Measurements from ENCODE around the gene EXD3.
"Not testable (repeated sequence)": the region's sequence is repeated elsewhere in the genome, so short reads cannot be mapped to it uniquely, and the experiment has no call there.

Gene EXD3

GRCh38 chr9:137379761-137380161, 43.2 kb downstream of the EXD3 start:
- no peak for DNase-seq (ENCODE audit: low spot score)

DNA sequence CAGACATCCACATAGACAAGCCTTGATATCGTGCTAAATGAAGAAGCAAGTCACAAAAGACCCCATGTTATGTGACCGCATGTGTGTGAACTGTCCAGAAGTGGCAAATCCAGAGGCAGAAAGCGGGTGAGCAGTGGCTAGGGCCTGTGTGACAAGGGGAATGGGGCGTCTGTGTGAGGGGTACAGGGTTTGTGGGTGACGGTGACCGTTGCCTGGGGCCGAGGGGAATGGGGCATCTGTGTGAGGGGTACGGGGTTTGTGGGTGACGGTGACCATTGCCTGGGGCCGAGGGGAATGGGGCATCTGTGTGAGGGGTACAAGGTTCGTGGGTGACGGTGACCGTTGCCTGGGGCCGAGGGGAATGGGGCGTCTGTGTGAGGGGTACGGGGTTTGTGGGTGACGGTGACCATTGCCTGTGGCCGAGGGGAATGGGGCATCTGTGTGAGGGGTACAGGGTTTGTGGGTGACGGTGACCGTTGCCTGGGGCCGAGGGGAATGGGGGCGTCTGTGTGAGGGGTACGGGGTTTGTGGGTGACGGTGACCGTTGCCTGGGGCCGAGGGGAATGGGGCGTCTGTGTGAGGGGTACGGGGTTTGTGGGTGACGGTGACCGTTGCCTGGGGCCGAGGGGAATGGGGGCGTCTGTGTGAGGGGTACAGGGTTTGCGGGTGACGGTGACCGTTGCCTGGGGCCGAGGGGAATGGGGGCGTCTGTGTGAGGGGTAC, 44.1 kb downstream of the EXD3 start:
- not testable (repeated sequence) for DNase-seq (ENCODE audit: low spot score)

DNA sequence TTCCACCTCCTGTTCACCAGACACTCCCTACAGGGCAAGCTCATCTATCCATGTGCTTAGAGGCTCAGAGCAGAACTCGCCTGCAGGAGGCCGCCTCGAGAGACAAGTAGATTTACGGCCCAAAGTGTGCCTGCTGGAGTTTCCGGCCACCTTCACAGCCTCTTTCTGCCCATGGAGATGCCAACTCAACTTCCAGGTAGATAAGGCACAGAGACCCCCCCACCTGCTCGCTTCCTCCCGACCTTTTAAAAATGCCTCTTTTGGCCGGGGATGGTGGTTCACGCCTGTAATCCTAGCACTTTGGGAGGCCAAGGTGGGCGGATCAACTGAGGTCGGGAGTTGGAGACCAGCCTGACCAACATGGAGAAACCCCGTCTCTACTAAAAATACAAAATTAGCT, 46.6 kb downstream of the EXD3 start:
- DNase-seq (ENCODE audit: low spot score), result no peak

DNA sequence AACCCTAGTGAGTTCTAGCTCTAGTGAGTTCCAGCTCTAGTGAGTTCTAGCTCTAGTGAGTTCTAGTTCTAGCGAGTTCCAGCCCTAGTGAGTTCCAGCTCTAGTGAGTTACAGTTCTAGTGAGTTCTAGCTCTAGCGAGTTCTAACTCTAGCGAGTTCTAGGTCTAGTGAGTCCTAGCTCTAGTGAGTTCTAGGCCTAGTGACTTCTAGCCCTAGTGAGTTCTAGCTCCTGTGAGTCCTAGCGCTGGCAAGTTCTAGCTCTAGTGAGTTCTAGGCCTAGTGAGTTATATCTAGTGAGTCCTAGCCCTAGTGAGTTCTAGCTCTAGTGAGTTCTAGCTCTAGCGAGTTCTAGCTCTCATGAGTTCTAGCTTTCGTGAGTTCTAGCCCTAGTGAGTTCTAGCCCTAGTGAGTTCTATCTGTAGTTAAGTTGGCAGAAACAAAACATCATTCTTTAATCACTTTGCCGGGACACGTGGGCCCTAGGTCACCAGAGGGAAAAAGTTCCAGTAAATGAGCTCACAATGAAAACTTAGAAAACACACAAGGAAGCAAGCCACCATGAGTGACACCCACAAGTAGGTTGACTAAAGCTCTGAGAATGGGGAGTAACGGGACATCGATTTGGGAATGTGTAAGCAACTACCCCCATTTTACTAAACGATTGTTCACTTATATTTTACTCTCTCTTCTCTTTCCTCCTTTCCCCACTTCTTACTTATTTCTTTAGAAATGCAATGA, 47.5 kb downstream of the EXD3 start:
- DNase-seq (ENCODE audit: low spot score), result no peak

GRCh38 chr9:137374131-137374845, 48.7 kb downstream of the EXD3 start:
- no peak for DNase-seq (ENCODE audit: low spot score)

DNA sequence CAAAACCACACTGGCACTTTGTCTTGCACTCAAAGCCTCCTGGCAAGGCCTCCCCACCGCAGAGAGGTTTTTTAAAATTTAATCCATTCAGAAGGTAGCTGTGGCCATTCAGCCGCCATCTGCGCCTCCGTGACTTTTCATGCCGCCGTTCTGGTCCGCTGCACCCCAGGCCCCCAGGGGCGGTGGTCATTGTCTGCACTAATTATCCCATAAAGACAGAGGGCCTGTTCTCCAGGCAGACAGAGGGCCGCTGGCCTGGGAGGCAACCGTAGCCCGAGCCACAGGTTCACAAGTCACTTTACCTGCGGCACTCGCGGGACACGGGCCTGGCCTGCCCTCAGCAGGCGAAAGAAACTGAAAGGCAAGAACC, 49.4 kb downstream of the EXD3 start:
- DNase-seq (ENCODE audit: low spot score), result no peak

DNA sequence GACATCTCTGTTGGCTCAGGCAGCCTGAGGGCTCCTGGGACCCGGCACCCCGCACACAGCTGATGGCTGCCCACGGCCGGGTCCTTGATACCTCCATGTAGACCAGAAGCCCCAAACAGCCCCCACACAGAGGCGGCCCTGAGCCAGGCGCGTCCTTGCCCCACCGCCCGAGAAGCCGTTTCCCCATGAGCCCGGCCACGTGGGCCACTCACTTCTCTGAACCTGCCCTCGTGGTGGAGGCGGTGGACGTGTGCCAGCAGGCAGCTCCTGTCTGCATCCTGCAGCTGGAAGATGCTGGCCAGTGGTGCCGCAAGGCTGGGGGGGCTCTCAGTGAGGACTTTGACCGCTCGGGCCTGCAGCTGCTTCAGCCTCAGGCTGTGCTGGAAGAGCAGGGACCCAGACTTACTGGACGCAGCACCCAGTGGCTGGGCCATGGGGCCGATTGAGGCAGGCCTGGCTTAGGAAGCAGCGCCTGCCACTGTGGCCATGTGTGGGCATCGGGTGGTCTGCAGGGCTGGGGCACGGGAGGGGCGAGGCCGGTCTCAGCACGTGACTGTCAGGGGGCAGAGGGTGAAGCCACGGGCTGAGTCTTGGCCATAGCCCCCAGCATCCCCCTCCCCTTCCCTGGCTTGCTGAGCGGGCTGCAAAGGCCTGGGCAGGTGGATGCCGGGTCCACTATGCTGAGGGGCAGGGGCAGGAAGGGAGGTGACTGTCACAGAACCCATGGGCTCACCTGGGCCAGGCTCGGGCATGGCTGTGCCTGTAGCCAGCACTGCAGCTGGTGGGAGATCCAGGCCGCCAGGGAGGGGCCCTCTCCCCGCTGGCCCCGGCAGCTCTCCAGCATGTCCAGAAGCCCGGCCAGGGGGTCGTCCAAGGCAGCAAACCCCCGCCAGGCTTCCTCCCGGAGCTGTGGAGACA, 50.0 kb downstream of the EXD3 start:
- DNase-seq (ENCODE audit: low spot score), result no peak

DNA sequence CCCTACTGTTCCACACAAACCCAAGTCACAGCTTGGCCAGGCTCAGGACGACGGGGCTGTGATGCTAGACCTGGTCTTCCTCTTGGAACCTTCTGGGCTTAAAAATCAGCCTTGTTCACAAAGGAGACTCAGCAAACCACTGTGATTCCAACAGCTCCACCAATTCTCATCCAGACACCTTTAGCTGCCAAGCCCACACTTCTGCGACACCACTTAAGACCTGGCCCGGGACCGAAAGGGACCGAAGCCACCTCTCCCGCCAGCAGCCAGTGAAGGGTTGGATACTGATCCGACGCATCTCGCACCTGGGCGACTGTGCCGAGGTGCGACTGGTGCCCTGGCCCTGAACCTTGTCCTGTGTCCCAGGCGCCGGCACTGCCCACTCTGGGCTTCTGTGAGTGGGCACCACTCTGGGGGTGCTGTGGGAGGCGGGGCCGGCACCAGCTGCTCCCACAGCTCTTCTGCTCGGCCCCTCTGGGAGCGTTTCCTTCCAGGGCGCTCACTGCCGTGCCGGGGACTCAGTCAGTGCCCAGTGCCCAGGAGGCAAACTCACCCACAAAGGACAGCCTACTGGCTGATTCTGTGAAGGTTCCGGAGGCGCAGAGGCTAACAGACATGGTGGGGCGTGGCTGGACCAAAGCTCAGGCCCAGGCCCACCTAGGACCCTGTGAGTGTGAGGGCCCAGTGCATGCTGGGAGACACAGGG, 50.9 kb downstream of the EXD3 start:
- no peak for DNase-seq (ENCODE audit: low spot score)

DNA sequence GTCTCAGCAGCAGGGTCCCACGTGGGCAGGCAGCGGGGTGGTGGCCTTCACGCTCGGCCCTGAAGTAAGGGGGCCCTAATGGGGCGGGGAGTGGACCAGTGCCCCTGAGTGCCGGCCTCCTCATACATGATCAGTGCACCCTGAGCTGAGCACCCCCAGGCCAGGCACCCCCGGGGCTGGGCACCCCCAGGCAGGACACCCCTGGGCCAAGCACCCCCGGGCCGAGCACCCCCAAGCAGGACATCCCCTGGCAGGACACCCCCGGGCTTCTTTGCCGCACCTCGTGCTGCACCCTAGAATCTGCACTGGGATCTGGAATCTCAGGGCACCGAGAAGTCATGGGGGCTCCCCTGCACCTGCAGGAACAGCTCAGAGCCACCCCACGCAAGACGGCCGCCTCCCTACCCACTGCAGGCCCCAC, 51.4 kb downstream of the EXD3 start:
- no peak for DNase-seq (ENCODE audit: low spot score)

DNA sequence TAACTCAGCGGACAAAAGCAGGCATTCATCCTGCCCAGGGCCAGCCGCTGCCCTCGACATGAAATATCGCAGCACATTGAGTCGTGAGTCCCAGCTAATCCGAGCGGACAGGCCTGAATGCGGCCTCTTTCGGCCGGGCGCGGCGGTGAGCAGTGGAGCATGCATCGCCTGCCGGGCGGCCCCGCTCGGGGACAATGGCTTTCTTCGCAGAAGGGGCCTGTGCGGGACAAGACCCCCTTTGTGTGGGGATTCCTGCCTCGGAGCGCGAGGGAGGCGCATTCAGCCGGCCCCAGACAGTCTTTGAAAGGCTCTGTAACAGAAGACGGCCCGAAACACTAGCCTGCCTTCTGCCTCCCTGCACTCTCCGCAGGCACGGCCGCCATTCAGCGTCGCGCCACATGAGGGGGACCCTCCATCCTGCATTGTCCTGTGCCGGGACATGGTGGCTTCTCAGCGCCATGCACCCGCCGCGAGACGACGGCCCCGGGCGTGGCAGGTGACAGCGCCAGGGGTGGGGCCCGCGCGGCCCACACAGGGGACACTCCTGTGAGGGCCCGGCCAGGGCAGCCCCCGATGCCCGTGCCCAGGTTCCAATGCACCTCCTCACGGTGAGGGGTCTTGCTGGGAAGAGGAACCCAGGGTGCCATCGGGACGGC, 52.0 kb downstream of the EXD3 start:
- DNase-seq (ENCODE audit: low spot score), result no peak

- no peak for DNase-seq (ENCODE audit: low spot score)
These were observed 52.8 kb downstream of the EXD3 start for GRCh38 chr9:137369911-137370764.

DNA sequence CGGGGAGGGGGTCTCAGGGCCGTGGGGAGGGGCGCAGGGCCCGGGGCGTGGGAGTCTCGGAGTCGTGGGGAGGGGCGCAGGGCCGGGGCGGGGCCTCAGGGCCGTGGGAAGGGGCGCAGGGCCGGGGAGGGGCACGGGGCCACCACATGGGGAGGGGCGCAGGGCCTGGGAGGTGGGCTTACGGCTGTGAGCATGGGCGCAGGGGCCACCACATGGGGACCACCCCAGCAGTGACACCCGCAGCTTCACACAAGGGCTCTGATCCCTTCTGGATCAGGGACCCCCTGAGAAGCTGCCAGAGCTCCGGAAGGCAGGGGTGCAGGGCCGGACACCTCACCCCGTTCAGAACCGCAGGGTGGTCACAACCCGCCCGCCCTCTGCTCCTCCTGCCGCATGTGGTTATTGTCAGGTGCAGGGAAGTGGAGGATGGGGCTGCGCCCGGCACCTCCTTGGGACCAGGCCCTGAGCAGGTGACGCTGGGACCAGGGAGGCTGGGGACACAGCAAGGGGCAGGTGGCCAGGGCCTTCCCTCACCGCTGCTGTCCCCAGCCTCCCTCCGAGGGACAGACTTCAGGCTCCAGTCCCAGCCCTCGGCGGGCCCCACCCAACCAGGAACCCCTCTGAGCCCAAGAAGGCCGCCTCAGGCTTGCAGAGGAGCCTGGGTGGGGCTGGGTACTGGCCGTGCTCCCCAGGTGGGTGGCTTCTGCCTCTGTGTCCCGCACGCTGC, 53.7 kb downstream of the EXD3 start:
- no peak for DNase-seq (ENCODE audit: low spot score)

- DNase-seq (ENCODE audit: low spot score), result no peak
These were observed 54.4 kb downstream of the EXD3 start for GRCh38 chr9:137368431-137369035.

- DNase-seq (ENCODE audit: low spot score), result no peak
These were observed 55.2 kb downstream of the EXD3 start for GRCh38 chr9:137367506-137368430.

DNA sequence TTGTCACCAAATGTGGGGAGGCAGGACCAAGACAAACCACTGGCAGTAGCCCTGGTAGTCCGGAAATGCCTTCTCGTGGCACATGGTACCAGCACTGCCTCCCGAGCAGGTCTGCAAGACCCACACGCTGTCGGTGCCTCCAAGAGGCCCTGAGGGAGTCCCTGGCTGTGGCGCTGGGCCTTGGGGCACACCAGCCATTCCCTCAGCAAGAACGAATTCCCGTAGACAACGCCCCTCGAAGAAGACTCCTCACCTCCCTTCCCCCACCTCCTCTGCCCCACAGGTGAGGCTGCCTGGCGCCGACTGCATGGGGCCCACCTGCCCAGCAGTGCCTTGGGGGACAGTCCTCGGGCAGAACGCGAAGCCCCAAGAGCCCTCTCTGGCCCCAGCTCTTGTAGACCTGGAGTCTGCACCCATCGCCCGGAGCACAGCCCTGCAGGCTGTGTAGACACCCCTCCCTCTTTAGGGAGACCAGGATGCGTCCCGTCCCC, 56.0 kb downstream of the EXD3 start:
- DNase-seq (ENCODE audit: low spot score), result no peak

DNA sequence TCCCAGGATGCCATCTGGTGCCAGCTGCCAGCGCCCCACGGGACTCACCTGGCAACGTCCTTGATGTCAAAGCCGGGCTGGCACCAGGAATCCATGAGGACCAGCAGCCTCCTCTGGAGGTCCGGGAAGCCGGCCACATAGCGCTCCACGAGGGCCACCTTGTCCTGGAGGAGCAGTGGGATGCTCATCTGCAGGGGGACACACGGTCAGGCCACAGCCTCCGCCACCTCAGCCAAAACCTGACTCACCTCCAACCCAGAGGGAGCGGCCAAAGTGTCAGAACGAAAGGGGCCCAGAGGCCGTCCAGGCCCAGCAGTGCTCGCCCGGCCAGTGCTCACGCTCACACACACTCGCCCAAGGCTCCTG, 56.5 kb downstream of the EXD3 start:
- no peak for DNase-seq (ENCODE audit: low spot score)
